Measurements from ENCODE around the gene ARID1B.

GRCh38 chr6:157203312-157203744 lies 426.1 kb downstream of the ARID1B start:
- TF ChIP-seq CTCF (IDR thresholded peaks at IDR 0.05 in 2 of 3, conservative IDR thresholded peaks at IDR 0.05 in 1 of 3; ENCODE audit: borderline replicate concordance in 1 of 3, insufficient read depth in 1 of 3, low read depth in 2 of 3, low read length in 2 of 3) (no peak), YY1 (IDR thresholded peaks at IDR 0.05; ENCODE audit: extremely low read depth, insufficient replicate concordance, low read depth, low read length) (no peak), ATF3 (IDR thresholded peaks at IDR 0.05) (no peak), POLR2A (IDR thresholded peaks at IDR 0.05; ENCODE audit: borderline replicate concordance, extremely low read depth, insufficient read depth, insufficient read length) (no peak), RAD21 (IDR thresholded peaks at IDR 0.05; ENCODE audit: low read depth) (no peak), ZFX (IDR thresholded peaks at IDR 0.05) (no peak), CBX3 (IDR thresholded peaks at IDR 0.05; ENCODE audit: low read depth) (no peak), MAX (IDR thresholded peaks at IDR 0.05) (no peak), ZNF274 (IDR thresholded peaks at IDR 0.05; ENCODE audit: low read depth, low read length) (no peak), TCF7L2 (IDR thresholded peaks at IDR 0.05; ENCODE audit: borderline replicate concordance, extremely low read depth, insufficient read depth, insufficient read length) (no peak), EZH2 (IDR thresholded peaks at IDR 0.05) (no peak), EZH2phosphoT487 (IDR thresholded peaks at IDR 0.05; ENCODE audit: borderline replicate concordance) (no peak), EGR1 (IDR thresholded peaks at IDR 0.05; ENCODE audit: low read depth) (no peak)
